DND-41 (cell line): Measurements from ENCODE around the gene CFAP100.
A peak's percentile ranks its signal among the peaks of the same experiment; 100 is the strongest.

ENCODE experiments used
- ATAC-seq: fragments of 200-7000 bp; cut with Tn5 transposase; 3 replicates; pipeline ENCODE4 v1.9.1; 2021; ENCODE audit warnings: low read depth; ENCODE audit not compliant: insufficient read depth
- DNase-seq: peaks from one replicate; pipeline ENCODE4 v3.0.0-alpha.2; 2020
- H2AFZ ChIP-seq: 2 replicates; pipeline ENCODE4 v1.6.0; 2012; ENCODE audit warnings: low read depth, low read length
- H3K27ac ChIP-seq: 2 replicates; pipeline ENCODE4 v1.5.1; 2012; ENCODE audit warnings: low read length, inconsistent platforms
- H3K27me3 ChIP-seq: fragments of 200-600 bp; sonication (generic); 2 replicates; pipeline ENCODE4 v1.6.0; 2012; ENCODE audit warnings: low read length, mild to moderate bottlenecking, inconsistent platforms; ENCODE audit not compliant: insufficient read depth, poor library complexity
- H3K36me3 ChIP-seq: 2 replicates; pipeline ENCODE4 v1.5.1; 2012; ENCODE audit warnings: low read length, inconsistent platforms; ENCODE audit not compliant: insufficient read depth
- H3K4me1 ChIP-seq: 2 replicates; pipeline ENCODE4 v1.5.1; 2012; ENCODE audit warnings: mild to moderate bottlenecking, low read length; ENCODE audit not compliant: insufficient read depth
- H3K4me2 ChIP-seq: 2 replicates; pipeline ENCODE4 v1.6.0; 2012; ENCODE audit warnings: mild to moderate bottlenecking, moderate library complexity, low read length, inconsistent platforms; ENCODE audit not compliant: insufficient read depth
- H3K4me3 ChIP-seq, 2 experiments: fragments of 200-600 bp in 1 of 2; shearing (Covaris generic) in 1 of 2; 2 replicates each; pipeline ENCODE4 v1.5.1; 2012 to 2016; ENCODE audit warnings: inconsistent platforms in 2 of 2, low read length in 2 of 2, mild to moderate bottlenecking in 2 of 2, low read depth in 1 of 2, moderate library complexity in 1 of 2
- H3K79me2 ChIP-seq: 2 replicates; pipeline ENCODE4 v1.6.0; 2012; ENCODE audit warnings: low read length, inconsistent platforms; ENCODE audit not compliant: insufficient read depth
- H3K9ac ChIP-seq: 2 replicates; pipeline ENCODE4 v1.6.0; 2012; ENCODE audit warnings: low read depth, mild to moderate bottlenecking, inconsistent platforms, low read length, moderate library complexity
- H3K9me3 ChIP-seq: 2 replicates; pipeline ENCODE4 v1.5.1; 2012; ENCODE audit warnings: low read length, moderate library complexity, mild to moderate bottlenecking, inconsistent platforms; ENCODE audit not compliant: insufficient read depth, severe bottlenecking
- H4K20me1 ChIP-seq: 2 replicates; pipeline ENCODE4 v1.6.0; 2012; ENCODE audit warnings: low read length; ENCODE audit not compliant: insufficient read depth
- EZH2 ChIP-seq: IDR thresholded peaks from 3 replicates; pipeline ENCODE4 v1.6.1; 2012; ENCODE audit warnings: borderline replicate concordance, low read depth, mild to moderate bottlenecking, moderate library complexity, low read length, inconsistent platforms; ENCODE audit not compliant: severe bottlenecking
- TF ChIP-seq, protein P1 (sequence below): IDR thresholded peaks from 2 replicates; pipeline ENCODE4 v1.5.1; 2012; ENCODE audit warnings: borderline replicate concordance, low read length, moderate library complexity, mild to moderate bottlenecking; ENCODE audit not compliant: poor library complexity, severe bottlenecking; ENCODE audit errors: extremely low read depth

Gene CFAP100

DNA sequence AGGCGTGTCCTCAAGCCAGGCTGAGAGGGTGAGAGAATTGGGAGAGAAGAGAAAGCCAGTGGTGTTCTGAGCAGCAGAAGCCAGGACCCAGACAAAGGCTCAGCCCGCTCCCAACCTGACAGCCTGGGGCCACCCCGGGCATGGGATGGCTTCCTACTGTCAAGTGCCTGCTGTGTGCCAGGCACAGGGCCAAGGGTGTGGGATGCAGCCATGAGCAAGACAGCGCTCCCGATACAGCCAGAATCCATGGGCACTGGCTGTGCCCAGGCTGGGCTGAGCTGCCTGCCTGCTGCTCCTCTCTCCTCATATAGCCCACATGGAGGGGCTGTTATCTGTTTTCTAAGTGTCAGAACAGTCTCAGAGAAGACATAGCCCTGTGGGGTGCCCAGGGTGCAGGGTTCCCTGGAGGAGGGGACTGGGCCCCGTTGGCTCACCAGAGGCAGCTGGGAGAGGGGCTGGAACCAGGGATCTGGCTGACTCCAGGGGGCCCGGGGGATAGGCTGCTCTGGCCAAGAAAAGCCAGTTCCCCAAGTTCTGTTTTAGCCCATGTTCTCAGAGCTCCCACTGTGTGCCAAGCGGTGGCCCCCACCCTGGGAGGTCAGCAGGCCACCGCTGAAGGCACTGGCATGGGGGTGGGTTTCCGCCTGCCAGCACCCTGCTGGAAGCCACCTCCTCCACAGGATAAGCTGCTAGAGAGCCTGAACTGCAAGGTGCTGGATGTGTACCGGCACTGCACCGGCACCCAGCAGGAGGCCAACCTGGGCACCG lies 39.0 kb downstream of the CFAP100 start:
- no peaks in the 10 kb centered on the region for H3K9me3 ChIP-seq
- H3K4me2 ChIP-seq, result no peak overlapping the region
- no peak overlapping the region for H3K27ac ChIP-seq
- TF ChIP-seq, protein P1, sequence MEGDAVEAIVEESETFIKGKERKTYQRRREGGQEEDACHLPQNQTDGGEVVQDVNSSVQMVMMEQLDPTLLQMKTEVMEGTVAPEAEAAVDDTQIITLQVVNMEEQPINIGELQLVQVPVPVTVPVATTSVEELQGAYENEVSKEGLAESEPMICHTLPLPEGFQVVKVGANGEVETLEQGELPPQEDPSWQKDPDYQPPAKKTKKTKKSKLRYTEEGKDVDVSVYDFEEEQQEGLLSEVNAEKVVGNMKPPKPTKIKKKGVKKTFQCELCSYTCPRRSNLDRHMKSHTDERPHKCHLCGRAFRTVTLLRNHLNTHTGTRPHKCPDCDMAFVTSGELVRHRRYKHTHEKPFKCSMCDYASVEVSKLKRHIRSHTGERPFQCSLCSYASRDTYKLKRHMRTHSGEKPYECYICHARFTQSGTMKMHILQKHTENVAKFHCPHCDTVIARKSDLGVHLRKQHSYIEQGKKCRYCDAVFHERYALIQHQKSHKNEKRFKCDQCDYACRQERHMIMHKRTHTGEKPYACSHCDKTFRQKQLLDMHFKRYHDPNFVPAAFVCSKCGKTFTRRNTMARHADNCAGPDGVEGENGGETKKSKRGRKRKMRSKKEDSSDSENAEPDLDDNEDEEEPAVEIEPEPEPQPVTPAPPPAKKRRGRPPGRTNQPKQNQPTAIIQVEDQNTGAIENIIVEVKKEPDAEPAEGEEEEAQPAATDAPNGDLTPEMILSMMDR, result no peak
- TF ChIP-seq EZH2, result no peak
- H3K4me1 ChIP-seq, result no peaks in the 10 kb centered on the region
- DNase-seq (no peak), ATAC-seq (peak; percentile 20; the same call in 1 of the 3 replicates)
- no peak overlapping the region for H3K4me3 ChIP-seq
- H4K20me1 ChIP-seq, result peaks cover 10% of the 10 kb centered on the region
- H2AFZ ChIP-seq, result no peak overlapping the region
- H3K36me3 ChIP-seq, result peaks cover 39% of the 10 kb centered on the region
- H3K27me3 ChIP-seq, result no peaks in the 10 kb centered on the region
- H3K79me2 ChIP-seq, result no peaks in the 10 kb centered on the region
- H3K9ac ChIP-seq, result no peak overlapping the region

DNA sequence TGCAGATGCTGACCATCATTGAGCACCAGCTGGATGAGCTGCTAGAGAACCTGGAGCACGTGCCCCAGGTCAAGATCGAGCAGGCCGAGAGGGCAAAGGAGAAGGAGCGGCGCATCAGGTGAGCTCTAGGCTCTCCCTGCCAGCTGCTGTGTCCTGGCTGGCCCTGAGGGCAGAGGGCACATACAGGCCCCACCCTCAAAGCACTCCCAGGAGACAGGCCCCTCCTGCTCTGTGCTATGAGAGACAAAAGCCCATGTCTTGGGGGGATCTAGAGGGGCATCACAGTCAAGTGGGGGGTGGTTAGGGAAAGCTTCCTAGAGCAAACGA lies 39.5 kb downstream of the CFAP100 start:
- Histone ChIP-seq H2AFZ (no peak overlapping the region), H3K9me3 (no peaks in the 10 kb centered on the region), H3K4me1 (no peaks in the 10 kb centered on the region), H3K9ac (no peak overlapping the region), H3K79me2 (no peaks in the 10 kb centered on the region), H3K4me2 (no peak overlapping the region), H3K27me3 (no peaks in the 10 kb centered on the region), H3K36me3 (peaks cover 44% of the 10 kb centered on the region), H4K20me1 (peaks cover 10% of the 10 kb centered on the region), H3K4me3 (no peak overlapping the region), H3K27ac (no peak overlapping the region)
- ATAC-seq (no peak), DNase-seq (no peak)
- TF ChIP-seq EZH2, result no peak
- TF ChIP-seq, protein P1, result no peak

DNA sequence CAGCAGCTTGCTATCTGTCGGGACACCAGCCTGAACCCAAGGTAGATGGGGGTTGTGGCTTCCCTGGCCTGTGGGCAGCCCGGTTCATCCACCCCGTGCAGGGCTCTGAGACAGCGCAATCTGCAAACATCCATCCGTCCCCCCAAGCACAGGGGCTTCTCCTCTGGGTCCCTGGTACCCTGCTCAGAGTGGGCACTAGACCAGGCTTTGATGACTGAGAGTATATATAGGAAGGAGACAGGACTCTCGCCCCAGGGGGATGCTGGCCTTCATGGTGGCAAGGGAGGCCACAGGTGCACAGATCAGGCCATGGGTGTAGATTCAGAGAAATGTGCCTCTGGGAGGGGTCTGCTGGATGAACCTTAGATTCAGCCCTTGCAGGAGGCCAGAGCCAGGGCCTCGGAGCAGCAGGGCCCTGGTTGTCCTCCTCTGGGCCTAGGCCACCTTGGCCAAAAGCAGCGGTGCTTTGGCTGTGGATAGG lies 40.3 kb downstream of the CFAP100 start:
- no peaks in the 10 kb centered on the region for H3K79me2 ChIP-seq
- no peak overlapping the region for H3K4me3 ChIP-seq
- H3K27ac ChIP-seq, result no peak overlapping the region
- H3K27me3 ChIP-seq, result no peaks in the 10 kb centered on the region
- no peak overlapping the region for H2AFZ ChIP-seq
- TF ChIP-seq, protein P1, result no peak
- TF ChIP-seq EZH2, result no peak
- DNase-seq, result no peak
- H3K4me2 ChIP-seq, result no peak overlapping the region
- peaks cover 10% of the 10 kb centered on the region for H4K20me1 ChIP-seq
- peaks cover 52% of the 10 kb centered on the region for H3K36me3 ChIP-seq
- H3K9ac ChIP-seq, result no peak overlapping the region
- no peaks in the 10 kb centered on the region for H3K4me1 ChIP-seq
- ATAC-seq, result no peak
- no peaks in the 10 kb centered on the region for H3K9me3 ChIP-seq
